T-helper 22 cell (primary cell): ENCODE results near the gene MOV10.

Experiments used
- DNase-seq: peaks from one replicate; pipeline ENCODE4 v3.0.0-alpha.2; 2020; ENCODE audit warnings: low read depth

Gene MOV10

GRCh38 chr1:112673592-112674439, 643 bp upstream of the MOV10 start:
- no peak for DNase-seq

- peak; percentile 5 for DNase-seq
Observed at GRCh38 chr1:112674986-112675727, 698 bp downstream of the MOV10 start.

- DNase-seq: no peak
Observed at GRCh38 chr1:112675728-112676381, 1.4 kb downstream of the MOV10 start.

DNA sequence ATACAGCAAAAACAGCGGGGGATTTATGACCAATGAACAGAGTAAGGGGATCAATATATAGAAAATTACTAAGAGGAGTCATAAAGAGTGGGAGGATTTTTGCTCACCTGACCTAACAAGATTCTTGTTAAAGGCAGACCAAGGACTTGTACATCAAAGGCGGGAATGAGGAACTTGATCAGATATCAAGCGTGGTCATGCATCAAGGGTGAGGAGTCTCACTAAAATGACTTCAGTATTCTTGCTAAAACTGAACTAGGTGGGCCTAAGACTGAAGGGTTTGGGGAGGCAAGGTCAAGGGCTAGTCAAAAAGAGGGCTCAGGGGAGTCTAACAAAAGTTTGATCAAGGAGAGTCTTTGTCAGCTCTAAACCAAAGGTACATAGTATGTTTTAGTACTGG, 2.1 kb downstream of the MOV10 start:
- DNase-seq: no peak

DNA sequence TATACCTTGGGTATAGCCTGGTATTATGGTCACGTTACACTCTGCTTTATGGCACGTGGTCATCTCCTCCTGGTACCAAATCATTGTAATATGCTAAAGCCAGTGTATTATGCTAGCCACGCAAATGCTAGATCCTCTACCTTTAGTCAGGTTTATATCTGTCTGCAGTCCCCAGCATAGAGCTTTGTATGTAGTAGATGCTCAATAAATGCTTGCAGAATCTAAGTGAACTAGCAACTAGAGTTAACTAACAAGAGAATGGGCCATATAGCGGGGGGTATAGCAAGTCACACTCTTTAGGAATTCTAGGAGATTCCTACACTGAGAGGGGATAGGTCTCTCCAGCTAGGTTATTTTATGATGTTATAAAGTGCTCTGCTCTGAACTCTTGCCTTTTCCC, 3.0 kb downstream of the MOV10 start:
- no peak for DNase-seq

- no peak for DNase-seq
Observed at GRCh38 chr1:112678605-112679004, 4.1 kb downstream of the MOV10 start.

DNA sequence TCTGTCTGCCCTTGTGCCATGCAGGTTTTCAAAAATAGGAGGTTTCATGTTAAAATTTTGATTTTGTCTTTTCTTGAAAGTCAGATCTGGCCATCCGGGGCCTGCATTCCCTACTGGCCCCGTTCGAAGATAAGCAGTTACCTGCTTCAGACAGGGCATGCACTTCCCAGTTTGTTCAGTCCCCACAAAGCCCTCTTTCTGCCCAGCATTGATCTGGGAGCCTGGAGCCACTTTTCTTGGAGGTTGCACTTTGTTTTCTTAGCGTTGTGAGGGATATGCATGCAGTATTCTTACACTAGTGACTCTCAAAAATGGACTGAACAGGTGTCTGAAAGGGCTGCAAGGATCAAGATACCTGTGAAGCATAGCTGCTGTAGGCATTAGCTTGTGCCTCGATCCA, 11.5 kb downstream of the MOV10 start:
- no peak for DNase-seq

DNA sequence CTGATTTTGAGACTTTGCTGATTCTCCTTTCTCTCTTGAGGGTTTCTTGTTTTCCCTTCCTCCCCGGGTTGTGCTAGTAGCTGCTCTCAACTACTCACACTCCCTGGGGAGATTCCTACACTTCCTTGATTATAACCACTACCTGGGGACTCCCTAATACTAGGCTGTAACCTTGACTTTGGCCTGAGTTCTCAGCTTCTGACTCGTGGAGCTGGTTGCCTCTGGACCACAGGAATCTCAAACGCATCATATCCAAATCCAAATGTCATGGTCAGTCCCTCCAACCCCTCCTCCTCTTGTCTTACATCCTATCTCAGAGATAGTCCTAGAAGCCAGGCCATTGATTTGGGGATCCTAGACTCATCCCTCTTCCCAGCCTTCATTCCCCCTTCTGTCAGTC, 12.0 kb downstream of the MOV10 start:
- no peak for DNase-seq

- no peak for DNase-seq
Observed at GRCh38 chr1:112686835-112687234, 12.4 kb downstream of the MOV10 start.

GRCh38 chr1:112687361-112687760, 12.9 kb downstream of the MOV10 start:
- DNase-seq: no peak

DNA sequence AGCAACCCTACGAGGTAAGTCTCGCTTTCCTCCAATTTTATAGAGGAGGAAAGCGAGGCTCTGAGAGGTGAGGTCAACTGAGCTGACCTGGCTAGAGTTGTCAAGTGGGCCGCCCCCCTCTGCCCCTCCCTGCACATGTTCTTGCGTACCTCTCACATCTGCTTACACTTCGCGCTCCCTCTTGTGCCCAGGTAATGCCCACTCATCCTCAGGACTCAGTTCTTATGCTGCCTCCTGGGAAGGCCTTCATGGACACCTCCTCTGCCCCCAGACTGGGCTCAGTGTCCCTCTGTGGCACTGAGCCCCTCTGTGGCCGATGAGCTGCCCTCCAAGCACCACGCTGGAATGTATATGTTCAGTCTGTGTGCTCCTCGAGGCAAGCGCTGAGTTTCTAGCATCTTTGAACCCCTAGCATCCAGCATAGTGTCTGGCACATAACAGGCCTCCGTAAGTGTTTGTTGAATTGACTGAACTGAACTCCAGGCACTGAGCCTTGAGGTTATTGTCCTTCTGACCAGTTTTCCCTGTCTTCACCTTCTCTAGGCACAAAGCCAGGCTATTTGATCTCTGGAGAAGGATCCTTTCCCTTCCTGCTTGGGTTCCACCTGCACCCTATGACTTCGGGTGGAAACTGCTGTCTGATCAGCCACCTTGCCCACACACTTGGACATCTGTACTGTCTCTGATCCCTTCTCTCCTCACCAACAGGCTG, 13.5 kb downstream of the MOV10 start:
- DNase-seq: no peak

- DNase-seq: no peak
Observed at GRCh38 chr1:112688781-112689193, 14.3 kb downstream of the MOV10 start.

DNA sequence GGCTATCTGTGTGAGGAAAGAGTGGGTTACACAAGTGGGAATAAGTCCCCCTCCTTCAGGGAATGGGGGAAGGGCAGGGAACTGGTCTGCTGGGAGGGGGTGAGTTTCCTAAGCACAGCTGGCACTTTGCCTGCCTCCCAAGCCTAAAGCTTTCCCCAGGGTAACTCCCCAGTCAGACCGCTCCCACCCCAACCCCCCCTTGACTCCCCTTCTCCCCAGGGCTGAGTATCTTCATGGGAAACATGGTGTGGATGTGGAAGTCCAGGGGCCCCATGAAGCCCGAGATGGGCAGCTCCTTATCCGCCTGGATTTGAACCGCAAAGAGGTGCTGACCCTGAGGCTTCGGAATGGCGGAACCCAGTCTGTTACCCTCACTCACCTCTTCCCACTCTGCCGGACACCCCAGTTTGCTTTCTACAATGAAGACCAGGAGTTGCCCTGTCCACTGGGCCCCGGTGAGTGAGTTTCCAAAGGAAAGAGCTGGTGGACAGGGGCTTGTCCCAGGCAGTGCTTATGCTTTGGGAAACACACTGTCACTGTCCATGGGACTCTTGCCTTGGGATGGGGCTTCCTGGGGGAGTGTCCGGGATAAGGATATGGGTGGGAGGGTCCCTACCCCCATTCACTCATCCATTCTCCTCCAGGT, 14.9 kb downstream of the MOV10 start:
- no peak for DNase-seq

- no peak for DNase-seq
Observed at GRCh38 chr1:112689842-112690237, 15.4 kb downstream of the MOV10 start.

GRCh38 chr1:112692681-112693080, 18.2 kb downstream of the MOV10 start:
- no peak for DNase-seq

GRCh38 chr1:112693821-112694220, 19.4 kb downstream of the MOV10 start:
- no peak for DNase-seq

DNA sequence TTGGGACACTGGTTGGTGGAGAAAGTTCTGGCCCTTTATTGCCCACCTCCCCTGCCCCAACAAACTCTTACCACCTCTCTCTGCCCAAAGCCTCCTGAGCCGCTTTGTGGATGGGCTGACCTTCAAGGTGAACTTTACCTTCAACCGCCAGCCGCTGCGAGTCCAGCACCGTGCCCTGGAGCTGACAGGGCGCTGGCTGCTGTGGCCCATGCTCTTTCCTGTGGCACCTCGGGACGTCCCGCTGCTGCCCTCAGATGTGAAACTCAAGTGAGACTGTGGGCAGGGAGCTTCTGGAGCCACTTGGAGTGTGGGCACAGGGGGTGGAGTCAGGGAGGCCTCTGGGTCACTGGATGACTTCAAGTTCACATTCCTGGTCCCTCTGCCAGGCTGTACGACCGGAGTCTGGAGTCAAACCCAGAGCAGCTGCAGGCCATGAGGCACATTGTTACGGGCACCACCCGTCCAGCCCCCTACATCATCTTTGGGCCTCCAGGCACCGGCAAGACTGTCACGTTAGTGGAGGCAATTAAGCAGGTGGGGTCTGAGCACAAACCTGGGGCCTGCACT, 20.0 kb downstream of the MOV10 start:
- DNase-seq: no peak

DNA sequence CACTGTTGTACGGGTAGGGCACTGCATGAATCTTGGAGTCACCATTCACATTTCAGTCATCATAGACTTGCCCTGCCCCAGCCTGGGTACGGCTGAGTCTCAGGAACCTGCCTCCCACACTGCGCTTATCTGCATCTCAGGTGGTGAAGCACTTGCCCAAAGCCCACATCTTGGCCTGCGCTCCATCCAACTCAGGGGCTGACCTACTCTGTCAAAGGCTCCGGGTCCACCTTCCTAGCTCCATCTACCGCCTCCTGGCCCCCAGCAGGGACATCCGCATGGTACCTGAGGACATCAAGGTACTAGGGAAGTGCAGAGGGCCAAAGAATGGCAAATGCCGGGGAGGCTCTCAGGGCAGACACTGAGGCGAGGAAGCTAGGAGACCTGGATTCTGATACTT, 20.8 kb downstream of the MOV10 start:
- no peak for DNase-seq

DNA sequence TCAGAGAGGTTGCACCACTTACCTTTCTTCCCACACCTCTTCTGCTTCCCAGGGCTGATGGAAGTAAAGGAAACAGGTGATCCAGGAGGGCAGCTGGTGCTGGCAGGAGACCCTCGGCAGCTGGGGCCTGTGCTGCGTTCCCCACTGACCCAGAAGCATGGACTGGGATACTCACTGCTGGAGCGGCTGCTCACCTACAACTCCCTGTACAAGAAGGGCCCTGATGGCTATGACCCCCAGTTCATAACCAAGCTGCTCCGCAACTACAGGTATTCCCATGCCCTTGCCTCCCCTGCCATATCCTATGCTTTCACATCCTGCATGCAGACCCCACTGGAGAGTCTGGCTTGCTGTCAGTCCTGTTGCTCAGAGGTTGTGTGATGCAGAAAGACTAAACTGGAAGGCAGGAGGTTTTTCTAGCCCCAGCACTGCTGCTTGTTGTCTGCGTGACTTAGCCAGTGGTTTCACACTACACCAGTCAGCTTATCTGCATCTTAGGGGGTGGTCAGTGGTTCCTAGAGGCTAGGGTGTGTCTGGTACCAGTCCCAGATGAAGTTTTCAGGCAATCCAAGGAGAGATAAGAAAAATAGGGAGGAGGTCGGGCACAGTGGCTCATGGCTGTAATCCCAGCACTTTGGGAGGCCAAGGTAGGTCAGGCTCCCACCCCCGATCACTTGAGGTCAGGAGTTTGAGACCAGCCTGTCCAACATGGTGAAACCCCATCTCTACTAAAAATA, 22.3 kb downstream of the MOV10 start:
- no peak for DNase-seq

- DNase-seq: no peak
Observed at GRCh38 chr1:112697781-112698201, 23.3 kb downstream of the MOV10 start.
